Adrenal gland (tissue), 5 donors: ENCODE results near the gene SPAG9.

Source experiments
- POLR2A ChIP-seq, 2 donors: fragments of 450-650 bp; IDR thresholded peaks; one replicate each; pipeline ENCODE4 v1.6.1; 2017; ENCODE audit warnings: antibody characterized with exemption in 2 of 2, mild to moderate bottlenecking in 2 of 2, moderate library complexity in 1 of 2
- TF ChIP-seq, protein P1 (sequence below), 6 experiments: fragments of 450-650 bp in 4 of 6; fragments of 200-600 bp in 2 of 6; sonication (generic) in 1 of 6; IDR thresholded peaks; 1 replicate in 5 of 6; 2 replicates in 1 of 6; pipeline versions ENCODE4 v1.5.1 to v1.8.0; 2016 to 2021; ENCODE audit warnings: antibody characterized with exemption in 6 of 6, mild to moderate bottlenecking in 2 of 6, moderate library complexity in 1 of 6
- donor health status: DM: no; HTN: no; CAD: no.

DNA sequence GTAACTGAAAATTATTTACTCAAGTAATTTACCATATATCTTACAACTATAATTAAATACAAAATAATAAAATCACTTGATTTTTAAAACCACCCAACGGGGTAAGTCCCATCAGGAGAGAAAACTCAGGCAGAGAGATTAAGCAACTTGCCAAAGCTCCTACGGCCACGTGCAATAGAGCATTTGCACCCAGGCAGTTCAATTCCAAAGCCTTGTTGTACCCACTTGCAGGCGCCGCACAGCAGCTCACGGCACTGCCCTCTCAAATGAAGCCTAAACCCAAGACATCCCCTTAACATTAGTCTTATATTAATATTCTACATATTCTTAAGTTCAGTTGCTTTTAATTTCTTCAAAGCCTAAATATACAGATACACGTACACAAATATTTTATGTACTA, 75.7 kb downstream of the SPAG9 start:
- TF ChIP-seq, protein P1, sequence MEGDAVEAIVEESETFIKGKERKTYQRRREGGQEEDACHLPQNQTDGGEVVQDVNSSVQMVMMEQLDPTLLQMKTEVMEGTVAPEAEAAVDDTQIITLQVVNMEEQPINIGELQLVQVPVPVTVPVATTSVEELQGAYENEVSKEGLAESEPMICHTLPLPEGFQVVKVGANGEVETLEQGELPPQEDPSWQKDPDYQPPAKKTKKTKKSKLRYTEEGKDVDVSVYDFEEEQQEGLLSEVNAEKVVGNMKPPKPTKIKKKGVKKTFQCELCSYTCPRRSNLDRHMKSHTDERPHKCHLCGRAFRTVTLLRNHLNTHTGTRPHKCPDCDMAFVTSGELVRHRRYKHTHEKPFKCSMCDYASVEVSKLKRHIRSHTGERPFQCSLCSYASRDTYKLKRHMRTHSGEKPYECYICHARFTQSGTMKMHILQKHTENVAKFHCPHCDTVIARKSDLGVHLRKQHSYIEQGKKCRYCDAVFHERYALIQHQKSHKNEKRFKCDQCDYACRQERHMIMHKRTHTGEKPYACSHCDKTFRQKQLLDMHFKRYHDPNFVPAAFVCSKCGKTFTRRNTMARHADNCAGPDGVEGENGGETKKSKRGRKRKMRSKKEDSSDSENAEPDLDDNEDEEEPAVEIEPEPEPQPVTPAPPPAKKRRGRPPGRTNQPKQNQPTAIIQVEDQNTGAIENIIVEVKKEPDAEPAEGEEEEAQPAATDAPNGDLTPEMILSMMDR (IDR thresholded peaks at IDR 0.05), result no peak
- no peak for TF ChIP-seq POLR2A (IDR thresholded peaks at IDR 0.05)
